Testis (tissue), 3 donors: ENCODE results near the gene IFT27. TPM values are rescaled to one million over a fixed set of nuclear protein-coding genes. Genes with fewer than 3 reads are reported as not detected.

Experiments
- DNase-seq: peaks from one replicate; pipeline ENCODE4 v3.0.0-alpha.2; 2019
- H3K27ac ChIP-seq, 2 donors: fragments of 200-600 bp; sonication (generic); one replicate each; pipeline ENCODE4 v1.5.1; 2019
- H3K27me3 ChIP-seq: fragments of 200-600 bp; sonication (generic); one replicate; pipeline ENCODE4 v1.5.1; 2019
- H3K36me3 ChIP-seq: fragments of 200-600 bp; sonication (generic); one replicate; pipeline ENCODE4 v1.5.1; 2017; ENCODE audit warnings: low read depth; ENCODE audit errors: missing control alignments
- H3K4me1 ChIP-seq: fragments of 200-600 bp; sonication (generic); one replicate; pipeline ENCODE4 v1.5.1; 2019
- H3K4me3 ChIP-seq, 2 donors: fragments of 200-600 bp; sonication (generic); one replicate each; pipeline ENCODE4 v1.5.1; 2017 to 2019
- H3K9me3 ChIP-seq: fragments of 200-600 bp; sonication (generic); one replicate; pipeline ENCODE4 v1.5.1; 2017
- POLR2A ChIP-seq: fragments of 450-650 bp; IDR thresholded peaks from one replicate; pipeline ENCODE4 v1.6.1; 2017; ENCODE audit warnings: antibody characterized with exemption, mild to moderate bottlenecking, moderate library complexity
- WGBS, 2 donors: methylation state at CpG; one replicate each; pipeline ENCODE4 v1.1.5; 2018; 5-methylcytosine and 5-hydroxymethylcytosine counted together
- intact Hi-C: fragments of 100-400 bp; cut with DNase I; formaldehyde crosslinking; loops from one replicate; pipeline ENCODE4 v1.15.1; 2023; ENCODE audit warnings: low total_unique reads
- polyA plus RNA-seq: library from polyadenylated mRNA; stranded (reverse); fragments of 350-450 nt; fragmentation: Illumina TruSeq; extraction: RNeasy Lipid Tissue Mini Kit (QIAGEN cat#74804); gene quantifications from one replicate; pipeline ENCODE4 v1.2.3, GENCODE V29; 2014; ENCODE audit warnings: low read depth, low replicate concordance; ENCODE audit not compliant: insufficient read depth
- total RNA-seq, 2 donors: library from RNA; depleted of rRNA; stranded (reverse); fragments of >200 nt; gene quantifications; one replicate each; pipeline ENCODE4 v1.2.3, GENCODE V29; 2016
- TF ChIP-seq, protein P1 (sequence below), 3 experiments: fragments of 450-650 bp in 2 of 3; fragments of 200-600 bp in 1 of 3; sonication (generic) in 1 of 3; IDR thresholded peaks; one replicate each; pipeline ENCODE4 v1.5.1; 2016 to 2019; ENCODE audit warnings: antibody characterized with exemption in 3 of 3, mild to moderate bottlenecking in 2 of 3, moderate library complexity in 1 of 3

Gene IFT27
- total and polyA plus RNA-seq, 3 donors from 2014 or later: 28.2 to 56.3 (median 32.4) TPM

DNA sequence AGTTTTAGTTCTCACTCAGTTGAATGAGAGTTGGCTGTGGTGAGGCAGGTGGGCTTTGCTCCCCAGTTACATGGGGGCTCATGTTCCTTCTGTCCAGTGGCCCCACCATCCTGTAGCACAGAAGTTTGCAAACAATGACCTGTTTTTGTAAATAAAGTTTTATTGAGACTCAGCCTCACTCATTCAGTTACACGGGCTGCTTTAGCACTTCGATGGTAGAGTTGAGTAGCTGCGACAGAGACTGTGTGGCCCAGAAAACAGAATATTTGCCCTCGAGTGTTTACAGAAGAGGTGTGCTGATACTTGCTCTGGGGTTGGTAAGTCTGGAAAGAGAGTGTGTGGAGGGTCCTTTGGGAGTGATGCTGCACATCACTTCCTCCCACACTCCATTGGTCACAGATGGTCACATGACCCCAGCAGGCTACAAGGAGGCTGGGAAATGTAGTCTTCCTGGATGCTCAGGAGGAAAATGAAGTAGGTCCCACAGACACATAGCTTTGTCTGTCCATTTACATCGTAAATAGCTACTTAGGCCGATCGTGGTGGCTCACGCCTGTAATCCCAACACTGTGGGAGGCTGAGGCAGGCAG lies 34.6 kb downstream of the IFT27 start:
- H3K27me3 ChIP-seq: no peaks in the 10 kb centered on the region
- WGBS, 2 donors: 74 to 82% methylated on average over 8 of the region's 8 CpGs
- H3K4me1 ChIP-seq: no peaks in the 10 kb centered on the region
- H3K36me3 ChIP-seq: no peaks in the 10 kb centered on the region
- TF ChIP-seq, protein P1, sequence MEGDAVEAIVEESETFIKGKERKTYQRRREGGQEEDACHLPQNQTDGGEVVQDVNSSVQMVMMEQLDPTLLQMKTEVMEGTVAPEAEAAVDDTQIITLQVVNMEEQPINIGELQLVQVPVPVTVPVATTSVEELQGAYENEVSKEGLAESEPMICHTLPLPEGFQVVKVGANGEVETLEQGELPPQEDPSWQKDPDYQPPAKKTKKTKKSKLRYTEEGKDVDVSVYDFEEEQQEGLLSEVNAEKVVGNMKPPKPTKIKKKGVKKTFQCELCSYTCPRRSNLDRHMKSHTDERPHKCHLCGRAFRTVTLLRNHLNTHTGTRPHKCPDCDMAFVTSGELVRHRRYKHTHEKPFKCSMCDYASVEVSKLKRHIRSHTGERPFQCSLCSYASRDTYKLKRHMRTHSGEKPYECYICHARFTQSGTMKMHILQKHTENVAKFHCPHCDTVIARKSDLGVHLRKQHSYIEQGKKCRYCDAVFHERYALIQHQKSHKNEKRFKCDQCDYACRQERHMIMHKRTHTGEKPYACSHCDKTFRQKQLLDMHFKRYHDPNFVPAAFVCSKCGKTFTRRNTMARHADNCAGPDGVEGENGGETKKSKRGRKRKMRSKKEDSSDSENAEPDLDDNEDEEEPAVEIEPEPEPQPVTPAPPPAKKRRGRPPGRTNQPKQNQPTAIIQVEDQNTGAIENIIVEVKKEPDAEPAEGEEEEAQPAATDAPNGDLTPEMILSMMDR (IDR thresholded peaks at IDR 0.05): no peak
- TF ChIP-seq POLR2A: no peak
- no peaks in the 10 kb centered on the region for H3K9me3 ChIP-seq
- peak; percentile 26 for DNase-seq
- intact Hi-C loops: no loop called here
- no peak overlapping the region for H3K27ac ChIP-seq
- H3K4me3 ChIP-seq: no peak overlapping the region

- DNase-seq: no peak
- H3K27ac ChIP-seq: no peak overlapping the region
- H3K36me3 ChIP-seq: no peaks in the 10 kb centered on the region
- no peak overlapping the region for H3K4me3 ChIP-seq
- no peaks in the 10 kb centered on the region for H3K27me3 ChIP-seq
- TF ChIP-seq, protein P1 (IDR thresholded peaks at IDR 0.05): no peak
- TF ChIP-seq POLR2A: no peak
- 84 to 85% methylated on average over 4 of the region's 4 CpGs for WGBS, 2 donors
- no peaks in the 10 kb centered on the region for H3K4me1 ChIP-seq
- intact Hi-C loops: no loop called here
- no peaks in the 10 kb centered on the region for H3K9me3 ChIP-seq
Measured at GRCh38 chr22:36740716-36741115, 35.2 kb downstream of the IFT27 start.

GRCh38 chr22:36739185-36739584 lies 36.7 kb downstream of the IFT27 start:
- Histone ChIP-seq H3K27ac (no peak overlapping the region), H3K9me3 (no peaks in the 10 kb centered on the region), H3K4me1 (no peaks in the 10 kb centered on the region), H3K4me3 (no peak overlapping the region), H3K27me3 (no peaks in the 10 kb centered on the region), H3K36me3 (no peaks in the 10 kb centered on the region)
- peak; percentile 3 for DNase-seq
- TF ChIP-seq POLR2A: no peak
- TF ChIP-seq, protein P1 (IDR thresholded peaks at IDR 0.05): no peak
- intact Hi-C loops: no loop called here
- 88 to 100% methylated on average over 1 of the region's 1 CpG for WGBS, 2 donors

- H3K36me3 ChIP-seq: no peaks in the 10 kb centered on the region
- H3K4me1 ChIP-seq: no peaks in the 10 kb centered on the region
- WGBS, 2 donors: 79 to 93% methylated on average over 4 to 6 of the region's 6 CpGs
- DNase-seq: peak; percentile 2
- H3K27me3 ChIP-seq: no peaks in the 10 kb centered on the region
- no peak overlapping the region for H3K4me3 ChIP-seq
- intact Hi-C loops: no loop called here
- TF ChIP-seq POLR2A: no peak
- TF ChIP-seq, protein P1 (IDR thresholded peaks at IDR 0.05): no peak
- no peak overlapping the region for H3K27ac ChIP-seq
- no peaks in the 10 kb centered on the region for H3K9me3 ChIP-seq
Measured at GRCh38 chr22:36738416-36739020, 37.4 kb downstream of the IFT27 start.

DNA sequence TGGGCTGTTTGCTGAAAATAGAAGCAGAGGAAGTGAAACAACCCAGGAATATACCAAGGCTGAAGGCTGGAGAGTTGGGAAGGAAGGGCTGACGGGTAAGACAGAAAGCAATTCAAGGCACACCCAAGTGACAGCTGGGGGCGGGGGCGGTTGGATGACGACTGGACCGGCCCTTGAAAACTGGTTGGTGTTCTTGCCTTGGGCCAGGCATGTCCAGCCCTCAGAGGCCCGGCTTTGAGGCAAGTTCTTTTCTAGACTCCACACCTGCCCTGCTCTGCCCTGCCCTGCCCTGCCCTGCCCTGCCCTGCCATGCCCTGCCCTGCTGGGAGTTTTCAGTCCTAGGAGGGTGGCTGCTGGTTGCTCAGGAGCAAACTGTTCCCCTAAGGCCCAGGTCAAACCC lies 38.1 kb downstream of the IFT27 start:
- Histone ChIP-seq H3K36me3 (no peaks in the 10 kb centered on the region), H3K27me3 (no peaks in the 10 kb centered on the region), H3K27ac (no peak overlapping the region), H3K9me3 (no peaks in the 10 kb centered on the region), H3K4me3 (no peak overlapping the region), H3K4me1 (no peaks in the 10 kb centered on the region)
- peak; percentile 22 for DNase-seq
- WGBS, 2 donors: 49 to 61% methylated on average over 6 of the region's 6 CpGs
- intact Hi-C loops: no loop called here
- TF ChIP-seq POLR2A: no peak
- TF ChIP-seq, protein P1 (IDR thresholded peaks at IDR 0.05): no peak
